Duodenal mucosa (tissue), 2 donors: ENCODE results near the gene B3GALT4.

ENCODE experiments used
- H3K27ac ChIP-seq: one replicate; pipeline ENCODE4 v1.7.0; 2013; ENCODE audit warnings: low read depth, low read length
- H3K27me3 ChIP-seq, 2 donors: one replicate each; pipeline ENCODE4 v1.7.0; 2013; ENCODE audit warnings: low read length in 2 of 2, control low read depth in 1 of 2; ENCODE audit not compliant: insufficient read depth in 2 of 2, control insufficient read depth in 1 of 2
- H3K36me3 ChIP-seq, 2 donors: one replicate each; pipeline ENCODE4 v1.7.0; 2013; ENCODE audit warnings: low read length in 2 of 2, control low read depth in 1 of 2; ENCODE audit not compliant: insufficient read depth in 2 of 2, control insufficient read depth in 1 of 2
- H3K4me1 ChIP-seq, 2 donors: one replicate each; pipeline ENCODE4 v1.7.0; 2013; ENCODE audit warnings: low read length in 2 of 2, control low read depth in 1 of 2; ENCODE audit not compliant: insufficient read depth in 2 of 2, control insufficient read depth in 1 of 2
- H3K4me3 ChIP-seq, 2 donors: one replicate each; pipeline ENCODE4 v1.7.0; 2013; ENCODE audit warnings: low read length in 2 of 2, low read depth in 1 of 2
- H3K9ac ChIP-seq, 2 donors: one replicate each; pipeline ENCODE4 v1.7.0; 2013; ENCODE audit warnings: low read length in 2 of 2, low read depth in 1 of 2
- H3K9me3 ChIP-seq, 2 donors: one replicate each; pipeline ENCODE4 v1.7.0; 2013; ENCODE audit warnings: low read length in 2 of 2, control low read depth in 1 of 2; ENCODE audit not compliant: control insufficient read depth in 1 of 2

Gene B3GALT4

DNA sequence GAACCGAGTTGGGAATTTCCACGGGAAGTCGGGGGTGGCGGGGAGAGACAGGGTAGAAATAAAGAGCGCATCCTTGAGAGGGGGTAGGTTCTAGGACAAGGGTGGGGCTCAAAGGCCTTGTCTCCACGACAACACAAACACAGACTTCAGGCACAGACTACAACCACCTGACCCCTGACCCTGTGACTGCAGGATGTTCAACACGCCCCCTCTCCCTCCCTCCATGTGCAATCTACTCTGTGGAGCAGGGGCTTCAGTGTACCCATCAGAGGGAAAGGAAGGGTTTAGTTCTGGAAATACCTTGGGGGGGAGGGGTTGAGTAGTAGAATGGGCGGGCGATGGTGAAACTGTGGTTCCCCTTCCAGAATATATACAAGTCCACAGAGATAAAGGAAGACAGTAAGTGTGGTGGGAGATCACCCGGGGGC is 37.6 kb downstream of the B3GALT4 start:
- peak overlapping the region; percentile 94 to 99 for H3K4me3 ChIP-seq
- no peaks in the 10 kb centered on the region for H3K27me3 ChIP-seq
- peaks cover 11 to 26% of the 10 kb centered on the region in 2 donors for H3K36me3 ChIP-seq
- peak overlapping the region; percentile 65 to 96 for H3K9ac ChIP-seq
- peaks cover 36 to 59% of the 10 kb centered on the region in 2 donors for H3K4me1 ChIP-seq
- H3K9me3 ChIP-seq = no peaks in the 10 kb centered on the region
- H3K27ac ChIP-seq = peak overlapping the region; percentile 98

DNA sequence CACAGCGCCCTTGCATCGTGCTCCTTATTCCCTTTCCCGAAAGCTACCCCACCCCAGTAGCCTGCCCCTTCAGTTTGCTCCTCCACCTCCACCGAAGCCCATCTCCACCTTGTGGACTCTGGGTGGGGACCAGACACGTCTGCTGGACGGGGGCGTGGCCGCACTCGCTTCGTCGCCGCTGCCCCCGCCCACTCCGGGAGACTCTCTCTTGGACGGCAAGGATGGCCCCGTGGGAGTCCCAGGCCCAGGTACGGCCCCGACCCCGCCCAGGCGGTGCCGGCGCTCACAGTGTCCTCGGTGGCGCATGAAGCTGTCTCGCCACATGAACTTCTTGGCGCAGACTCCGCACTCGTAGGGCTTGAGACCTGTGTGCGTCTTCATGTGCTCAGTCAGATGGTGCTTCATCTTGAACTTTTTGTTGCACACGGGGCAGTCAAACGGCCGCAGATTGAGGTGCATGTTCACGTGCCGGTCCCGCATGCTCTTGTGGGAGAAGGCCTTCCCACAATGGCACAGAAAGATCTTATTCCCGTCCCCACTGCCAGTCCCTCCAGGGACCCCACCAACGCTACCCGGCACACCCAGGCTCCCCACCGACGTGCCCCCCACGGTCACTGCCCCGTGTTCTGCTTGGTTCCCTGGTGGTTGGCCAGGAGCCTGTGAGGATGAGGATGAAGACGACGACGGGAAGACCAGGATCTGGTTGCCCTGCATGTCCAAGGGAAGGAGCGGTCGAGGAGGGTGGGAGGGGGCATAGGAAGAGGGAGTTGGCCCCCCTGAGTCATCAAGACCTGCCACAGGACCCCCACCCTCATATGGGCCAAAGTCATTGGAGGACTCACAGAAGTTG is 38.2 kb downstream of the B3GALT4 start:
- Histone ChIP-seq H3K4me1 (peaks cover 42 to 64% of the 10 kb centered on the region in 2 donors), H3K4me3 (peak overlapping the region; percentile 94 to 99), H3K36me3 (peaks cover 17 to 33% of the 10 kb centered on the region in 2 donors), H3K27me3 (no peaks in the 10 kb centered on the region), H3K27ac (peak overlapping the region; percentile 98), H3K9ac (peak overlapping the region; percentile 65 to 96), H3K9me3 (no peaks in the 10 kb centered on the region)

DNA sequence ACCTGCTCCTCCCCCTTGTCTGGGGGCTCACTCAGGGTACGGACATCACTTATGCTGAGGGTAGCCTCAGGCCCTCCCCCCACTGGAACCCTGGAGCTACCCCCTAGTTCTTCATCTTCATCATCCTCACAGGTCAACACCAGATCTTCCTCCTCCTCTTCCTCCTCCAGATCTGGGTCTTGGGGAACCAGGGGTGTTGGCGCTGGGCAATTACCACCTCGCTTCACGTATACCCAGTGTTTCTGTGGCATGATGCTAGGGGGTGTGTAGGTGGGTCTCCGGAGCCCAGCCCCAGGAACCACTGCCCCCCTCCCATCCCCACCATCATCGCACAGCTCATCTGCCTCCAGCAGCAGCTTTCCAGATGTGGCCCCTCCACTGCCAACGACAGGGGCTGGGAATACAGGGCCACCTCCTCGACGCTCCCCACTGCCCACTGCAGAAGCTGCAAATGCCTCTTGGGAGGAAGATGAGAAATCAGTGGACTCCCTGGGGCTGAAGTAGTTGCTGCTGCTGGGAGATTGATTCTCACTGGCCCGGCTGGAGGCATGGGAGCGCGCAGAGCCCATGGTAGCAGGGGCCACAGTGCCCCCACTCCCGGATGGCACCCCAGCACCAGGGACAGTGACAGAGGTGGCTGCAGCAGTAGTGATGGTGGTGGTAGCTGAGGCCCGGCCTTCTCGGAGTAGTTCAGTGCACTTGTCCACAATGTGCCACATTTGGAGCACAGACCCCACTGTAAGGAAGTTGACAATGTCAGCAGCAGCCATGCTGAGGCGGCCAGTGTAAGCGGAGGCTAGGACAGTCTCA is 39.1 kb downstream of the B3GALT4 start:
- H3K9me3 ChIP-seq = no peaks in the 10 kb centered on the region
- H3K27ac ChIP-seq = no peak overlapping the region
- H3K9ac ChIP-seq = no peak overlapping the region
- no peaks in the 10 kb centered on the region for H3K27me3 ChIP-seq
- H3K36me3 ChIP-seq = peaks cover 25 to 35% of the 10 kb centered on the region in 2 donors
- peak overlapping the region in 1 of 2 donors; percentile 94 for H3K4me3 ChIP-seq
- H3K4me1 ChIP-seq = peaks cover 50 to 68% of the 10 kb centered on the region in 2 donors

DNA sequence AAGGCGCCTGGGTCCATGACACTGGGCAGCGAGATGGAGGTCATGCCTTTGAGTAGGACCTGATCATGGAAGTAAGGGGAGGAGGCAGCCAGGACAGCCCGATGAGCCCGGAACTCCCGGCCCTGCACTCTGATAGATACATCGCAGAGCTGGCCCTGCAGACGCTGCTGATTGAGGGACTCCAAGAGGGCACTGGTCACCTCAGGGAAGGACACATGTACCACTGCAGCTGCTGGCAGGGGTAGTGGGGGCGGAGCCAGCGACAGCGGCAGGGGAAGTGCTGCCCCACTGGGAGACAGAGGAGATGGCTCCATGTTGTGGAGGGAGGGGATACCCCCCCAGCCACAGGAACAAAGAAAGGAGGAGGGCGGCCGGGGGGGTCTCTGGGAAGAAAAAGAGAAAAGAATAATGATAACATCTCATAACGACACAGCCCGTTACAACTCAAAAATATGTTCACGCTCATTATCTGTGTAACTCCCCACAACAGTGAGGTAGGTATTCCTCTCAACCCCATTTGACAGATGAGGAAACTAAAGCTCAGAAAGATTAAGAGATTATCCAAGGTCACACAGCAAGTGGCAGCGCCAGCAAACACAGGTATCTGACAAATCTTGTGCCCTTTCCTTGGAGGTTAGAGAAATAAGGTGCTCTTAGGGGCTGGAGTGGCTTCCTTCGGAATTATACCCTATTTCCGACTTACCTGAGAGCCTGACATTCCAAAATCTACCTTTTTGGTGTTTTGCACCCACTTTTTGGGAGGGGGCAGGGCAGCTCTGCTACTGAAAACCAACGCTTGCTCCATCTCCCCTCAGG is 39.9 kb downstream of the B3GALT4 start:
- no peak overlapping the region for H3K27ac ChIP-seq
- no peaks in the 10 kb centered on the region for H3K27me3 ChIP-seq
- H3K4me3 ChIP-seq = peak overlapping the region; percentile 50 to 59
- H3K4me1 ChIP-seq = peaks cover 55 to 73% of the 10 kb centered on the region in 2 donors
- no peaks in the 10 kb centered on the region for H3K9me3 ChIP-seq
- H3K36me3 ChIP-seq = peaks cover 26 to 37% of the 10 kb centered on the region in 2 donors
- H3K9ac ChIP-seq = no peak overlapping the region

DNA sequence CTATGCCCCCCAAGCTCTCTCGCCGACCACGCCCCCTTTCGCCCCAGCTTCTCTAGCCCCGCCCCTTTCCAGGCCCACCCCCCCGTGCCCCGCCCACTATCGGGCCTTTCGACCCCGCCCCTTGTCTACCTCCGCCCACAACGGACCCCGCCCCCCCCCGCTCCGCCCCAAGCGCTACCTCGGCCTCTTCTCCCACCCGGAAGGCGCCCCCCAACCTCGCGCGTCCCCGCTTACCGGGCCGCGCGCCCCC is 40.4 kb downstream of the B3GALT4 start:
- Histone ChIP-seq H3K9me3 (no peaks in the 10 kb centered on the region), H3K27ac (peak overlapping the region; percentile 62), H3K36me3 (peaks cover 26 to 37% of the 10 kb centered on the region in 2 donors), H3K9ac (no peak overlapping the region), H3K4me3 (peak overlapping the region; percentile 50 to 59), H3K27me3 (no peaks in the 10 kb centered on the region), H3K4me1 (peaks cover 53 to 74% of the 10 kb centered on the region in 2 donors)

DNA sequence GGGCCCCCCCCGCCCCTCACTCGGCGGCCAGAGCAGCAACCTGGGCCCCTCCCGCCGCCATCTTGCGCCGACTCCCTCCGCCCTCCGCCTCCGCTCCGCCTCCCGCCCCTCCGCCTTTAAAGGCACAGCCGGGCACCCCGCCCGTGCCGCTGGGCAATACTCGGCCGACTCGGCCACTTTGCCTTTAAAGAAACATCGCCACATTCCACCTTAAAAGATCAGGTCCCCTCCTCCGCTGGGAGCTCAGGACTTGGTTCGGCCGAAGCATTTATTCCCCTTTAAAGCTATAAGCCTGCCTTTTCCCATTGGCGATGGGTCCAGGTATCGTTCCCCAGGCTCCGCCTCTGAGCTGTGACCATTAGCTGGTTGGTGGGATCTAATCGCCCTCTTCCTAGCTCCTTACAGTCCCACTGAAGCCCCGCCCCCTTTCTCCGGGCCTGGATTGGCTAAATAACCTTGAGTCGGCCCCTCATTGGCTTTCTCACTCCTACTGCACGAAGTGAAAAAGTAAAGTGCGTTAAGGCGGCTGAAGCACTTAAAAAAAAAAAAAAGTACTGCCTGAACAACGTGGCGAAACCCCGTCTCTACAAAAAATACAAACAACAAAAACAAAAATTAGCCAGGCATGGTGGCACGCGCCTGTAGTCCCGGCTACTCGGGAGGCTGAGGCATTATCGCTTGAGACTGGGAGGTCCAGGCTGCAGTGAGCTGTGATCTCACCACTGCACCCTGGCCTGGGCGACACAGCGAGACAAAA is 40.9 kb downstream of the B3GALT4 start, which contains the start of gene ZBTB22:
Gene ZBTB22, minus strand, starts transcription at position 76 of the 757 bp plus-strand sequence. CDS start 828 bp downstream, outside the sequence.
- Histone ChIP-seq H3K36me3 (peaks cover 26 to 37% of the 10 kb centered on the region in 2 donors), H3K27ac (peak within 1 kb of the TSS; percentile 62), H3K9me3 (no peaks in the 10 kb centered on the region), H3K9ac (peak within 1 kb of the TSS; percentile 12 to 76), H3K27me3 (no peaks in the 10 kb centered on the region), H3K4me1 (peaks cover 50 to 70% of the 10 kb centered on the region in 2 donors), H3K4me3 (peak within 1 kb of the TSS; percentile 70 to 83)

DNA sequence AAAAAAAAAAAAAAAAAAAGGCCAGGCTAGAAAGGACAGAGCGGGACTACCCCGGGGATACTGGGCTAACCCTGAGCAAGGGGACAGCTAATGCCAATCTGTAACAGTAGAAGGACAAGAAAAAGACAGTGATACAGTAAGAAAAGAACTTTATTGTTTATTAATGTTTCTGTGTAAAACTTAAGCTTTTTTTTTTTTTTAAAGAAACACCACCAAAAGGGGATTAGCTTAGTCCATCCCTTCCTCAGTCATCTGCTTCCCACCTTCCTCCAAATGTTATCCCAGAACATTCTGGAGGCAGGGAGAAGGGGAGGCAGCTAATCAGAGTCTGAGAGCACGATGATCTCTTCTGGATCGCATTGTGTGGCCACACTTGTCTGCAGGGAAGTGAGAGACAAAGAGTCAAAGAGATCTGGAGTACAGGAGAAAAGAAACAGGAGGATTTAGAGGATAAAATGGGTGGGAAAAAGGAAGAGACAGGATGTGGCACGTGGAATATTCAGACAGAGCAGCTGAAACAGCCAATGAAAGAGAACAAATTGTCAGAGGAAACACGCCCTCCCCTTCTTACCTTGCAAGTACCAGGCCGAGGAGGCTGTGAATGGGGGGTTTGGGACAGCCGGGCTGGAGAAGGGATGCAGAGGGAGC is 41.6 kb downstream of the B3GALT4 start:
- Histone ChIP-seq H3K4me1 (peaks cover 51 to 72% of the 10 kb centered on the region in 2 donors), H3K36me3 (peaks cover 26 to 37% of the 10 kb centered on the region in 2 donors), H3K27me3 (no peaks in the 10 kb centered on the region), H3K4me3 (peak overlapping the region; percentile 70 to 83), H3K9ac (peak overlapping the region; percentile 9 to 25), H3K27ac (peak overlapping the region; percentile 24), H3K9me3 (no peaks in the 10 kb centered on the region)

DNA sequence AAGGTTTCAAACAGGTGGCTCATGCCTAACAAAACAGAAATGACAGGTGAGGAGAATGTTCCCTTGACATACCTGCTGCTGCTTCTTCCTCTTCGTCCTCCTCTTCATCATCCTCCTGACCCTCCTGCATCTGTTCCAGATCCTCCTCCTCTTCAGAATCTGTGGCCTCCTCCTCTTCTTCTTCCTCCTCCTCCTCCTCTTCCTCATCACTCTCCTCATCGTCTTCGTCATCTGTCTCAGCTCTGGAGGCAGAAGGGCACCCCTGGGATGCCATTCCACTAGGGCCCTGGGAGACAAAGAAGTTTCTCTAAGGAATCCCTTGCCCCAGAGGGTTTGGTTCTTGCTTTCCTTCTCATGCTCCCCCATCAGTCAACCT is 43.0 kb downstream of the B3GALT4 start:
- H3K4me1 ChIP-seq = peaks cover 59 to 70% of the 10 kb centered on the region in 2 donors
- H3K27me3 ChIP-seq = no peaks in the 10 kb centered on the region
- no peak overlapping the region for H3K9ac ChIP-seq
- H3K36me3 ChIP-seq = peaks cover 26 to 37% of the 10 kb centered on the region in 2 donors
- no peak overlapping the region for H3K4me3 ChIP-seq
- H3K9me3 ChIP-seq = no peaks in the 10 kb centered on the region
- no peak overlapping the region for H3K27ac ChIP-seq
